NCI-H1436 (cell line): Measurements from ENCODE around the gene NXPH1.

ENCODE experiments used
- DNase-seq: peaks from one replicate; lab custom pipeline; 2025; lab: John Stamatoyannopoulos, UW

NXPH1 gene

GRCh38 chr7:8433477-8434289 is at the start of gene NXPH1:
Gene NXPH1, plus strand, starts transcription at chr7:8433609.
- peak; percentile 55 for DNase-seq

GRCh38 chr7:8384901-8385300 is 48.5 kb upstream of the NXPH1 start:
- no peak for DNase-seq

GRCh38 chr7:8386926-8387550 is 46.4 kb upstream of the NXPH1 start:
- no peak for DNase-seq

- no peak for DNase-seq
Measured at GRCh38 chr7:8387551-8388256, 45.7 kb upstream of the NXPH1 start.

- no peak for DNase-seq
Measured at GRCh38 chr7:8388257-8388625, 45.2 kb upstream of the NXPH1 start.

GRCh38 chr7:8389593-8390261 is 43.7 kb upstream of the NXPH1 start:
- peak; percentile 69 for DNase-seq

GRCh38 chr7:8390262-8390626 is 43.2 kb upstream of the NXPH1 start:
- no peak for DNase-seq

GRCh38 chr7:8391353-8392062 is 41.9 kb upstream of the NXPH1 start:
- no peak for DNase-seq

- DNase-seq, result no peak
Measured at GRCh38 chr7:8396294-8396693, 37.1 kb upstream of the NXPH1 start.

- no peak for DNase-seq
Measured at GRCh38 chr7:8408871-8409270, 24.5 kb upstream of the NXPH1 start.

- DNase-seq, result no peak
Measured at GRCh38 chr7:8411103-8411502, 22.3 kb upstream of the NXPH1 start.

- DNase-seq, result no peak
Measured at GRCh38 chr7:8413600-8413999, 19.8 kb upstream of the NXPH1 start.

GRCh38 chr7:8418629-8419245 is 14.7 kb upstream of the NXPH1 start:
- peak; percentile 79 for DNase-seq

GRCh38 chr7:8422177-8422576 is 11.2 kb upstream of the NXPH1 start:
- DNase-seq, result no peak

- DNase-seq, result no peak
Measured at GRCh38 chr7:8423057-8423456, 10.4 kb upstream of the NXPH1 start.

GRCh38 chr7:8425223-8425622 is 8.2 kb upstream of the NXPH1 start:
- DNase-seq, result no peak

- no peak for DNase-seq
Measured at GRCh38 chr7:8430643-8431042, 2.8 kb upstream of the NXPH1 start.

GRCh38 chr7:8434290-8435002 is 1.0 kb downstream of the NXPH1 start:
- no peak for DNase-seq

- no peak for DNase-seq
Measured at GRCh38 chr7:8435095-8435494, 1.7 kb downstream of the NXPH1 start.

- no peak for DNase-seq
Measured at GRCh38 chr7:8435590-8436545, 2.5 kb downstream of the NXPH1 start.
